Panc1 (cell line): Measurements from ENCODE around the gene XBP1.

Experiments used
- POLR2AphosphoS5 ChIP-seq: IDR thresholded peaks from 2 replicates; pipeline ENCODE4 v1.6.1; 2012; ENCODE audit warnings: mild to moderate bottlenecking, low read depth, low read length, moderate library complexity
- TF ChIP-seq, protein P1 (sequence below): fragments of 450-650 bp; IDR thresholded peaks from 2 replicates; pipeline ENCODE4 v1.5.1; 2017; ENCODE audit warnings: mild to moderate bottlenecking

DNA sequence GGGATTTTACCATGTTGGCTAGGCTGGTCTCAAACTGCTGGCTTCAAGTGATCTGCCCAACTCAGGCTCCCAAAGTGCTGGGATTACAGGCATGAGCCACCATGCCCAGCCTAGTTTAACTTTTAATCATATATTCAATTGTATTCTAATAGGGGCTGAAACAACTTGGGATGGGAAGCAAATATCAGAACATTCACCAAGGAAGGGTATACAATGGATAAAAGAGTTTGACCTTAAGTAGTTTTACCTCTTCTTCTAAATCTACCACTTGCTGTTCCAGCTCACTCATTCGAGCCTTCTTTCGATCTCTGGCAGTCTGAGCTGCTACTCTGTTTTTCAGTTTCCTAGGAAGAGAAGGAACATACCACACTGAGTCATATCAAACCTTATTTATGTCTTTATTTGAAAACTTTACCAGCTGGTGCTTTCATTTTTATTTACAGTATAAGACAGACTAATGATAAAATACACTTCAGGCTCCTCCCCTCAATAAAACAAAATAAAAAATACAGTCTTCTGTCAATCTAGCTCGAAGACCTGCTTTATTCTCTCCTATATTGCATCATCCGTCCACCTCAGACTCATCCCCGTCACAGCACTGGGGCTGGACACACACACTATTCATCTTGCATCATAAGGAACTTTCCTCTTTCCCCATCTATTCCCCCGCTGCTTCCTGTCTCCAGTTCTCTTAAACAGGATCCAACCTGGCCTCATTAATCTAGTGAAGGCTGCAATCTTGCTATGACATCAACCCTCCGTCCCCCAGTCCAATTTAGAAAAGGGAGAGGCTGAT, 1.4 kb downstream of the XBP1 start:
- TF ChIP-seq, protein P1, sequence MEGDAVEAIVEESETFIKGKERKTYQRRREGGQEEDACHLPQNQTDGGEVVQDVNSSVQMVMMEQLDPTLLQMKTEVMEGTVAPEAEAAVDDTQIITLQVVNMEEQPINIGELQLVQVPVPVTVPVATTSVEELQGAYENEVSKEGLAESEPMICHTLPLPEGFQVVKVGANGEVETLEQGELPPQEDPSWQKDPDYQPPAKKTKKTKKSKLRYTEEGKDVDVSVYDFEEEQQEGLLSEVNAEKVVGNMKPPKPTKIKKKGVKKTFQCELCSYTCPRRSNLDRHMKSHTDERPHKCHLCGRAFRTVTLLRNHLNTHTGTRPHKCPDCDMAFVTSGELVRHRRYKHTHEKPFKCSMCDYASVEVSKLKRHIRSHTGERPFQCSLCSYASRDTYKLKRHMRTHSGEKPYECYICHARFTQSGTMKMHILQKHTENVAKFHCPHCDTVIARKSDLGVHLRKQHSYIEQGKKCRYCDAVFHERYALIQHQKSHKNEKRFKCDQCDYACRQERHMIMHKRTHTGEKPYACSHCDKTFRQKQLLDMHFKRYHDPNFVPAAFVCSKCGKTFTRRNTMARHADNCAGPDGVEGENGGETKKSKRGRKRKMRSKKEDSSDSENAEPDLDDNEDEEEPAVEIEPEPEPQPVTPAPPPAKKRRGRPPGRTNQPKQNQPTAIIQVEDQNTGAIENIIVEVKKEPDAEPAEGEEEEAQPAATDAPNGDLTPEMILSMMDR: no peak
- TF ChIP-seq POLR2AphosphoS5: no peak
